IMR-90 (cell line): ENCODE data around the gene PTPN5. TPM values are rescaled to one million over a fixed set of nuclear protein-coding genes. Genes with fewer than 3 reads are reported as not detected.

Experiments
- ATAC-seq: fragments of 200-7000 bp; cut with Tn5 transposase; 2 replicates; pipeline ENCODE4 v1.9.1; 2020; ENCODE audit warnings: low read depth, mild to moderate bottlenecking, moderate library complexity
- BruUV-seq: library from RNA; stranded (reverse); fragments of 400-500 nt; replicated peaks from 2 replicates; lab custom pipeline; 2021; lab: Mats Ljungman, UMichigan
- CTCF ChIA-PET: fragments of 300-600 bp; formaldehyde crosslinking; extraction: SDS; loops from one replicate; lab custom pipeline; 2021; ENCODE audit warnings: antibody characterized with exemption; lab: Yijun Ruan, JAX
- POLR2A ChIA-PET: fragments of 300-600 bp; sonication (Branson Sonifier 250); formaldehyde crosslinking; loops from one replicate; lab custom pipeline; 2022; ENCODE audit warnings: antibody characterized with exemption; ENCODE audit not compliant: unreplicated experiment; lab: Charles Lee
- DNase-seq: peaks from one replicate; pipeline ENCODE4 v3.0.0; 2013
- H2AFZ ChIP-seq: replicated peaks from 2 replicates; pipeline ENCODE3; 2013; ENCODE audit warnings: low read length, mild to moderate bottlenecking; ENCODE audit not compliant: poor library complexity
- H2AK5ac ChIP-seq: 2 replicates; pipeline ENCODE4 v1.6.1; 2013; ENCODE audit warnings: low read depth, low read length, inconsistent platforms
- H2AK9ac ChIP-seq: replicated peaks from 2 replicates; pipeline ENCODE3; 2013; ENCODE audit warnings: mild to moderate bottlenecking, low read depth, low read length, moderate library complexity; ENCODE audit not compliant: poor library complexity
- H2BK120ac ChIP-seq: 2 replicates; pipeline ENCODE4 v1.6.1; 2013; ENCODE audit warnings: low read depth, low read length, inconsistent platforms
- H2BK15ac ChIP-seq: 3 replicates; pipeline ENCODE4 v1.6.1; 2013; ENCODE audit warnings: low read depth, low read length, inconsistent platforms
- H2BK20ac ChIP-seq: 2 replicates; pipeline ENCODE4 v1.6.1; 2013; ENCODE audit warnings: low read depth, mild to moderate bottlenecking, inconsistent platforms, low read length, moderate library complexity
- H2BK5ac ChIP-seq: 2 replicates; pipeline ENCODE4 v1.6.1; 2013; ENCODE audit warnings: mild to moderate bottlenecking, low read depth, low read length, inconsistent platforms; ENCODE audit not compliant: poor library complexity, severe bottlenecking
- H3K14ac ChIP-seq: replicated peaks from 2 replicates; pipeline ENCODE4 v1.6.1; 2013; ENCODE audit warnings: low read depth, low read length, inconsistent platforms
- H3K18ac ChIP-seq: 2 replicates; pipeline ENCODE4 v1.6.1; 2013; ENCODE audit warnings: low read depth, low read length, control low read depth
- H3K23ac ChIP-seq: 2 replicates; pipeline ENCODE4 v1.6.1; 2013; ENCODE audit warnings: low read depth, low read length, inconsistent platforms
- H3K27ac ChIP-seq: 2 replicates; pipeline ENCODE4 v1.5.1; 2013; ENCODE audit warnings: mild to moderate bottlenecking, control low read depth, low read length; ENCODE audit not compliant: insufficient read depth
- H3K27me3 ChIP-seq: 2 replicates; pipeline ENCODE4 v1.6.1; 2013; ENCODE audit warnings: low read length; ENCODE audit not compliant: control insufficient read depth, insufficient read depth
- H3K36me3 ChIP-seq: 2 replicates; pipeline ENCODE4 v1.6.1; 2013; ENCODE audit warnings: low read length, mixed read lengths; ENCODE audit not compliant: control insufficient read depth, insufficient read depth
- H3K4ac ChIP-seq: 2 replicates; pipeline ENCODE4 v1.6.1; 2013; ENCODE audit warnings: low read depth, low read length, inconsistent platforms
- H3K4me1 ChIP-seq: 2 replicates; pipeline ENCODE4 v1.6.1; 2013; ENCODE audit warnings: low read length, mixed read lengths; ENCODE audit not compliant: control insufficient read depth, insufficient read depth
- H3K4me2 ChIP-seq: 2 replicates; pipeline ENCODE4 v1.6.1; 2013; ENCODE audit warnings: low read depth, mild to moderate bottlenecking, control low read depth, low read length, moderate library complexity
- H3K4me3 ChIP-seq: 2 replicates; pipeline ENCODE4 v1.5.1; 2013; ENCODE audit warnings: low read depth, mild to moderate bottlenecking, control low read depth, low read length, moderate library complexity; ENCODE audit not compliant: insufficient read depth
- H3K56ac ChIP-seq: 2 replicates; pipeline ENCODE4 v1.6.1; 2013; ENCODE audit warnings: low read length, inconsistent platforms; ENCODE audit not compliant: insufficient read depth; ENCODE audit errors: extremely low read depth
- H3K79me1 ChIP-seq, 2 experiments: 2 replicates each; pipeline ENCODE4 v1.6.1; 2013; ENCODE audit warnings: low read length in 2 of 2, inconsistent platforms in 1 of 2, low read depth in 1 of 2
- H3K9ac ChIP-seq: 2 replicates; pipeline ENCODE4 v1.6.1; 2013; ENCODE audit warnings: low read depth, low read length, control low read depth
- H3K9me1 ChIP-seq: 2 replicates; pipeline ENCODE4 v1.6.1; 2013; ENCODE audit warnings: low read length, inconsistent platforms; ENCODE audit not compliant: insufficient read depth
- H3K9me3 ChIP-seq: 2 replicates; pipeline ENCODE4 v1.6.1; 2013; ENCODE audit warnings: low read length; ENCODE audit not compliant: control insufficient read depth, insufficient read depth
- H4K20me1 ChIP-seq: 2 replicates; pipeline ENCODE4 v1.6.1; 2013; ENCODE audit warnings: low read length, inconsistent platforms; ENCODE audit not compliant: insufficient read depth
- H4K5ac ChIP-seq: 2 replicates; pipeline ENCODE4 v1.6.1; 2013; ENCODE audit warnings: mild to moderate bottlenecking, low read depth, low read length, control low read depth
- H4K8ac ChIP-seq, 2 experiments: 2 replicates each; pipeline ENCODE4 v1.6.1; 2013; ENCODE audit warnings: low read depth in 2 of 2, low read length in 2 of 2, control low read depth in 1 of 2, inconsistent platforms in 1 of 2
- H4K91ac ChIP-seq: 2 replicates; pipeline ENCODE4 v1.6.1; 2013; ENCODE audit warnings: low read depth, low read length, inconsistent platforms; ENCODE audit not compliant: insufficient read depth
- MAZ ChIP-seq: IDR thresholded peaks from 2 replicates; pipeline ENCODE4 v1.6.1; 2012; ENCODE audit warnings: low read depth, mild to moderate bottlenecking, low read length, improper control_type of control experiment, moderate library complexity, borderline replicate concordance
- MXI1 ChIP-seq: IDR thresholded peaks from 2 replicates; pipeline ENCODE4 v1.6.1; 2012; ENCODE audit warnings: low read depth, mild to moderate bottlenecking, low read length, moderate library complexity, borderline replicate concordance
- POLR2A ChIP-seq: IDR thresholded peaks from 2 replicates; pipeline ENCODE4 v1.6.1; 2012; ENCODE audit warnings: mild to moderate bottlenecking, low read depth, low read length
- WGBS, 2 experiments: methylation state at CpG; one replicate each; pipeline versions ENCODE4 v1.1.5 to v1.1.7; 2013; ENCODE audit warnings: missing lambda C conversion rate in 2 of 2; ENCODE audit not compliant: insufficient read length in 1 of 2; ENCODE audit errors: extremely low coverage in 2 of 2; 5-methylcytosine and 5-hydroxymethylcytosine counted together
- dilution Hi-C: fragments of 300-500 bp; cut with HindIII; formaldehyde crosslinking; loops from one replicate; pipeline ENCODE4 v1.14.3; 2018; ENCODE audit warnings: low sequenced_read_pairs; ENCODE audit not compliant: unreplicated experiment
- in situ Hi-C: fragments of 300-500 bp; cut with MboI; formaldehyde crosslinking; loops from 3 replicates; pipeline ENCODE4 v1.14.3; 2019; ENCODE audit warnings: low sequenced_read_pairs, inconsistent platforms, mixed read lengths
- intact Hi-C: fragments of 100-400 bp; cut with micrococcal nuclease; formaldehyde crosslinking; loops from 2 replicates; pipeline ENCODE4 v1.10.0; 2022
- polyA plus RNA-seq, 3 experiments: library from polyadenylated mRNA; depleted of rRNA; stranded (reverse); fragments of >200 nt; gene quantifications; 2 replicates each; pipeline ENCODE4 v1.2.3, GENCODE V29; 2012; ENCODE audit warnings: low replicate concordance in 1 of 3
- total RNA-seq: library from RNA; depleted of rRNA; stranded (reverse); fragments of >200 nt; gene quantifications from 2 replicates; pipeline ENCODE4 v1.2.3, GENCODE V29; 2012
- TF ChIP-seq, protein P1 (sequence below): conservative IDR thresholded peaks from 2 replicates; pipeline ENCODE4 v1.5.1; 2012; ENCODE audit warnings: mild to moderate bottlenecking, low read depth, low read length, improper control_type of control experiment

The PTPN5 gene
- total and polyA plus RNA-seq, 2 of the 4 experiments (the other 2 are of a cell fraction): not detected

- Histone ChIP-seq H3K9me1 (peaks cover 3% of the 10 kb centered on the region; the same call in 1 of the 2 replicates), H4K20me1 (no peaks in the 10 kb centered on the region), H3K27ac (no peak overlapping the region), H2BK5ac (no peak overlapping the region), H2AFZ (peak overlapping the region; percentile 96), H3K9ac (no peak overlapping the region), H3K79me1 (no peaks in the 10 kb centered on the region), H2BK20ac (no peak overlapping the region), H3K23ac (no peak overlapping the region), H4K91ac (no peak overlapping the region), H3K4me3 (peak overlapping the region; percentile 86), H2AK9ac (no peak overlapping the region), H3K4me1 (peaks cover 3% of the 10 kb centered on the region), H4K8ac (no peak overlapping the region), H3K56ac (no peak overlapping the region), H3K4ac (no peak overlapping the region), H2AK5ac (no peak overlapping the region), H3K4me2 (peak overlapping the region; percentile 82), H3K14ac (no peak overlapping the region), H3K9me3 (no peaks in the 10 kb centered on the region), H3K18ac (no peak overlapping the region), H4K5ac (no peak overlapping the region), H2BK15ac (no peak overlapping the region), H3K36me3 (no peaks in the 10 kb centered on the region), H3K27me3 (peaks cover 9% of the 10 kb centered on the region; the same call in 1 of the 2 replicates), H2BK120ac (no peak overlapping the region)
- POLR2A ChIA-PET: no interaction called here
- dilution Hi-C loops: no loop called here
- BruUV-seq: no TSS peak
- WGBS, 2 experiments: no CpG with 5 or more reads among the region's 9 CpGs
- intact Hi-C loops: no loop called here
- in situ Hi-C loops: no loop called here
- CTCF ChIA-PET: no interaction called here
- ATAC-seq (no peak), DNase-seq (no peak)
- no peak for TF ChIP-seq POLR2A
- TF ChIP-seq MAZ: no peak
- TF ChIP-seq MXI1: no peak
- TF ChIP-seq, protein P1, sequence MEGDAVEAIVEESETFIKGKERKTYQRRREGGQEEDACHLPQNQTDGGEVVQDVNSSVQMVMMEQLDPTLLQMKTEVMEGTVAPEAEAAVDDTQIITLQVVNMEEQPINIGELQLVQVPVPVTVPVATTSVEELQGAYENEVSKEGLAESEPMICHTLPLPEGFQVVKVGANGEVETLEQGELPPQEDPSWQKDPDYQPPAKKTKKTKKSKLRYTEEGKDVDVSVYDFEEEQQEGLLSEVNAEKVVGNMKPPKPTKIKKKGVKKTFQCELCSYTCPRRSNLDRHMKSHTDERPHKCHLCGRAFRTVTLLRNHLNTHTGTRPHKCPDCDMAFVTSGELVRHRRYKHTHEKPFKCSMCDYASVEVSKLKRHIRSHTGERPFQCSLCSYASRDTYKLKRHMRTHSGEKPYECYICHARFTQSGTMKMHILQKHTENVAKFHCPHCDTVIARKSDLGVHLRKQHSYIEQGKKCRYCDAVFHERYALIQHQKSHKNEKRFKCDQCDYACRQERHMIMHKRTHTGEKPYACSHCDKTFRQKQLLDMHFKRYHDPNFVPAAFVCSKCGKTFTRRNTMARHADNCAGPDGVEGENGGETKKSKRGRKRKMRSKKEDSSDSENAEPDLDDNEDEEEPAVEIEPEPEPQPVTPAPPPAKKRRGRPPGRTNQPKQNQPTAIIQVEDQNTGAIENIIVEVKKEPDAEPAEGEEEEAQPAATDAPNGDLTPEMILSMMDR: no peak
Observed at GRCh38 chr11:18699269-18699596, 92.4 kb downstream of the PTPN5 start.
